WTC11 (cell line): ENCODE data around the gene NTRK3. TPM values are rescaled to one million over a fixed set of nuclear protein-coding genes. Genes with fewer than 3 reads are reported as not detected.

Experiments used
- ATAC-seq: fragments of 200-7000 bp; cut with Tn5 transposase; 2 replicates; pipeline ENCODE4 v1.10.0; 2021; ENCODE audit warnings: mild to moderate bottlenecking, moderate library complexity
- CTCF ChIA-PET: fragments of 300-600 bp; sonication (Branson Sonifier 250); formaldehyde crosslinking; loops from one replicate; lab custom pipeline; 2021; ENCODE audit warnings: antibody characterized with exemption; lab: Charles Lee
- POLR2A ChIA-PET: fragments of 350-600 bp; sonication (Branson Sonifier 250); formaldehyde crosslinking; loops from one replicate; lab custom pipeline; 2021; ENCODE audit warnings: antibody characterized with exemption; lab: Charles Lee
- DNase-seq: peaks from one replicate; pipeline ENCODE4 v3.0.0; 2021; ENCODE audit warnings: low spot score
- H3K27ac Mint-ChIP-seq: 2 replicates; pipeline ENCODE4 v1.8.0; 2021; ENCODE audit warnings: mixed read lengths
- H3K27me3 Mint-ChIP-seq: 2 replicates; pipeline ENCODE4 v1.8.0; 2021; ENCODE audit warnings: low read depth, mild to moderate bottlenecking, moderate library complexity, mixed read lengths
- H3K36me3 Mint-ChIP-seq: 2 replicates; pipeline ENCODE4 v1.8.0; 2021; ENCODE audit warnings: mixed read lengths
- H3K4me1 Mint-ChIP-seq: 2 replicates; pipeline ENCODE4 v1.8.0; 2022; ENCODE audit warnings: mixed read lengths
- H3K4me3 Mint-ChIP-seq: 2 replicates; pipeline ENCODE4 v1.8.0; 2021; ENCODE audit warnings: mild to moderate bottlenecking, moderate library complexity, mixed read lengths
- H3K9me3 Mint-ChIP-seq: 2 replicates; pipeline ENCODE4 v1.8.0; 2021; ENCODE audit warnings: mixed read lengths
- ATF6 ChIP-seq: sonication (generic); formaldehyde crosslinking; IDR thresholded peaks from 2 replicates; pipeline ENCODE4 v1.8.1; 2023; ENCODE audit warnings: mild to moderate bottlenecking, missing genetic modification reagents
- ESRRA ChIP-seq: sonication (generic); formaldehyde crosslinking; IDR thresholded peaks from 2 replicates; pipeline ENCODE4 v1.8.1; 2022; ENCODE audit warnings: mild to moderate bottlenecking, missing genetic modification reagents, borderline replicate concordance
- FOXP4 ChIP-seq: sonication (generic); formaldehyde crosslinking; IDR thresholded peaks from 2 replicates; pipeline ENCODE4 v1.8.0; 2022; ENCODE audit warnings: mild to moderate bottlenecking, missing genetic modification reagents
- GABPB1 ChIP-seq: sonication (generic); formaldehyde crosslinking; IDR thresholded peaks from 2 replicates; pipeline ENCODE4 v1.8.1; 2023; ENCODE audit warnings: mild to moderate bottlenecking, missing genetic modification reagents
- HMGA2 ChIP-seq: fragments of 250-450 bp; sonication (Bioruptor Pico); IDR thresholded peaks from 2 replicates; pipeline ENCODE4 v1.4.0; 2021; ENCODE audit warnings: mild to moderate bottlenecking, moderate library complexity
- IRF2 ChIP-seq: sonication (generic); formaldehyde crosslinking; IDR thresholded peaks from 2 replicates; pipeline ENCODE4 v1.8.0; 2022; ENCODE audit warnings: low read depth, missing genetic modification reagents, borderline replicate concordance
- JUN ChIP-seq: sonication (generic); formaldehyde crosslinking; IDR thresholded peaks from 2 replicates; pipeline ENCODE4 v1.8.0; 2023; ENCODE audit warnings: mild to moderate bottlenecking, missing genetic modification reagents
- KAT7 ChIP-seq: sonication (generic); formaldehyde crosslinking; IDR thresholded peaks from 2 replicates; pipeline ENCODE4 v1.8.1; 2023; ENCODE audit warnings: missing genetic modification reagents, mild to moderate bottlenecking, borderline replicate concordance
- NR1H2 ChIP-seq: sonication (generic); formaldehyde crosslinking; IDR thresholded peaks from 2 replicates; pipeline ENCODE4 v1.9.0; 2021; ENCODE audit warnings: mild to moderate bottlenecking, moderate library complexity, missing genetic modification reagents
- SMAD3 ChIP-seq: sonication (generic); formaldehyde crosslinking; IDR thresholded peaks from 2 replicates; pipeline ENCODE4 v1.8.0; 2022; ENCODE audit warnings: missing genetic modification reagents, mild to moderate bottlenecking, borderline replicate concordance
- STAT6 ChIP-seq: sonication (generic); formaldehyde crosslinking; conservative IDR thresholded peaks from 2 replicates; pipeline ENCODE4 v1.8.1; 2023; ENCODE audit warnings: mild to moderate bottlenecking, low read depth, missing genetic modification reagents, moderate library complexity
- TEAD4 ChIP-seq: sonication (generic); formaldehyde crosslinking; IDR thresholded peaks from 2 replicates; pipeline ENCODE4 v1.8.0; 2022; ENCODE audit warnings: mild to moderate bottlenecking, missing genetic modification reagents
- ZNF138 ChIP-seq: sonication (generic); formaldehyde crosslinking; conservative IDR thresholded peaks from 2 replicates; pipeline ENCODE4 v1.8.1; 2022; ENCODE audit warnings: mild to moderate bottlenecking, moderate library complexity, missing genetic modification reagents
- ZNF416 ChIP-seq: fragments of 250-450 bp; sonication (Bioruptor Pico); IDR thresholded peaks from 2 replicates; pipeline ENCODE4 v1.9.0; 2021; ENCODE audit warnings: mild to moderate bottlenecking, inconsistent platforms
- total RNA-seq: library from RNA; stranded (reverse); gene quantifications from 3 replicates; pipeline ENCODE4 v1.2.3, GENCODE V29; 2021
- TF ChIP-seq, protein P1 (sequence below): sonication (generic); formaldehyde crosslinking; IDR thresholded peaks from 2 replicates; pipeline ENCODE4 v1.8.1; 2022; ENCODE audit warnings: low read depth, missing genetic modification reagents, borderline replicate concordance
- TF ChIP-seq, protein P2 (sequence below): fragments of 250-450 bp; sonication (Bioruptor Pico); IDR thresholded peaks from 2 replicates; pipeline ENCODE4 v2.1.2; 2022; ENCODE audit warnings: mild to moderate bottlenecking, moderate library complexity

The NTRK3 gene
- total RNA-seq, 1 experiment from 2014 or later: 12.3 TPM

DNA sequence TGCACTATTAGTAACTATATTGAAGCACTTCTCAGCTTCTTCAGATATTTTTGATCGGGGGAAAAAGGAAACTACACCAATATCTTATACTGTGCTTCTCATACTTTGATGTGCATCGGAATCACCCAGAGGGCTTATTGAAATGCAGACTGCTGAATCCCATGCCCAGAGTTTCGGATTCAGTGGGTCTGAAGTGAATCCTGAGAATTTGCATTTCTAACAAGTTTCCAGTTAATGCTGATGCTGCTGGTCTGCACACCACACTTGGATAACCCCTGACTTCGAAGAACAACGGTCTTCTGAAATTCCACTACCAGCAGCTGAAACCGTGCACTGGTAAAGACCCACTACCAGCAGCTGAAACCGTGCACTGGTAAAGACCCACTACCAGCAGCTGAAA, 243.9 kb downstream of the NTRK3 start:
- DNase-seq (no peak), ATAC-seq (no peak)
- H3K4me3 Mint-ChIP-seq: no peak overlapping the region
- H3K9me3 Mint-ChIP-seq: no peaks in the 10 kb centered on the region
- no peaks in the 10 kb centered on the region for H3K36me3 Mint-ChIP-seq
- CTCF ChIA-PET: interaction anchor here (1.2 kb wide), 1 partner anchor 181 kb away, joined by 3 read pairs; no protein-coding TSS in a partner anchor
- POLR2A ChIA-PET: no interaction called here
- peaks cover 25% of the 10 kb centered on the region for H3K4me1 Mint-ChIP-seq
- H3K27me3 Mint-ChIP-seq: no peaks in the 10 kb centered on the region
- TF ChIP-seq, protein P1, sequence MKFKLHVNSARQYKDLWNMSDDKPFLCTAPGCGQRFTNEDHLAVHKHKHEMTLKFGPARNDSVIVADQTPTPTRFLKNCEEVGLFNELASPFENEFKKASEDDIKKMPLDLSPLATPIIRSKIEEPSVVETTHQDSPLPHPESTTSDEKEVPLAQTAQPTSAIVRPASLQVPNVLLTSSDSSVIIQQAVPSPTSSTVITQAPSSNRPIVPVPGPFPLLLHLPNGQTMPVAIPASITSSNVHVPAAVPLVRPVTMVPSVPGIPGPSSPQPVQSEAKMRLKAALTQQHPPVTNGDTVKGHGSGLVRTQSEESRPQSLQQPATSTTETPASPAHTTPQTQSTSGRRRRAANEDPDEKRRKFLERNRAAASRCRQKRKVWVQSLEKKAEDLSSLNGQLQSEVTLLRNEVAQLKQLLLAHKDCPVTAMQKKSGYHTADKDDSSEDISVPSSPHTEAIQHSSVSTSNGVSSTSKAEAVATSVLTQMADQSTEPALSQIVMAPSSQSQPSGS: no peak
- no peak for TF ChIP-seq JUN
- H3K27ac Mint-ChIP-seq: no peak overlapping the region

DNA sequence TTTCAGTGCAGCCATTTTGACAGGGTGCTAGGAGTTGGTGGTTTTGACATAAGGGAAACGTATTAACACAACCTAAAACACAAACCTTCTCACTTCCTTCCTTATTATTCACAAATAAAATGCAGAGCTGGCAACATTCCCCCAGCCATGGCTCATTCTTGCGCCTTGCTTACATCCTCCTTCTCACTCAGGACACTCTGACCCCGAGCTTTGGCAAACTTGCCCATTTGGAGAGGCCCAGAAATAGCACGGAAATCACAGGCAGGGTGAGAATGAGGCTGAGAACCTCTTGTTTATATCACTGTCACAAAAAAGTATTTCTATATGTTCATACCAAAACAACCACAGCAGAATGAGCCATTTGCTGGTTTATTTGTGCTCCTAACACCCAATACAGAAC, 244.3 kb downstream of the NTRK3 start:
- POLR2A ChIA-PET: no interaction called here
- Mint-ChIP-seq H3K9me3 (no peaks in the 10 kb centered on the region), H3K4me1 (peaks cover 25% of the 10 kb centered on the region), H3K27ac (no peak overlapping the region), H3K27me3 (no peaks in the 10 kb centered on the region), H3K4me3 (no peak overlapping the region), H3K36me3 (no peaks in the 10 kb centered on the region)
- ATAC-seq: no peak
- TF ChIP-seq IRF2 (CRISPR knock-in tag): no peak
- no peak for TF ChIP-seq SMAD3 (CRISPR knock-in tag)
- TF ChIP-seq ESRRA: no peak
- TF ChIP-seq HMGA2 (CRISPR knock-in tag): no peak
- no peak for TF ChIP-seq GABPB1 (CRISPR knock-in tag)
- no peak for TF ChIP-seq TEAD4 (CRISPR knock-in tag)
- no peak for TF ChIP-seq ZNF138 (CRISPR knock-in tag)
- DNase-seq: no peak
- CTCF ChIA-PET: no interaction called here

- no peaks in the 10 kb centered on the region for H3K36me3 Mint-ChIP-seq
- H3K27ac Mint-ChIP-seq: 0 out of 2 replicates have a peak overlapping the region, but pooled peaks have one; percentile 10
- no peaks in the 10 kb centered on the region for H3K9me3 Mint-ChIP-seq
- POLR2A ChIA-PET: no interaction called here
- H3K4me3 Mint-ChIP-seq: no peak overlapping the region
- no peaks in the 10 kb centered on the region for H3K27me3 Mint-ChIP-seq
- peaks cover 20% of the 10 kb centered on the region for H3K4me1 Mint-ChIP-seq
- CTCF ChIA-PET: no interaction called here
- no peak for DNase-seq
- no peak for TF ChIP-seq JUN
- TF ChIP-seq STAT6 (CRISPR knock-in tag): no peak
- TF ChIP-seq ZNF416: no peak
- no peak for TF ChIP-seq NR1H2 (CRISPR knock-in tag)
- TF ChIP-seq ATF6 (CRISPR knock-in tag): no peak
- no peak for TF ChIP-seq FOXP4 (CRISPR knock-in tag)
- no peak for TF ChIP-seq KAT7 (CRISPR knock-in tag)
- TF ChIP-seq, protein P2, sequence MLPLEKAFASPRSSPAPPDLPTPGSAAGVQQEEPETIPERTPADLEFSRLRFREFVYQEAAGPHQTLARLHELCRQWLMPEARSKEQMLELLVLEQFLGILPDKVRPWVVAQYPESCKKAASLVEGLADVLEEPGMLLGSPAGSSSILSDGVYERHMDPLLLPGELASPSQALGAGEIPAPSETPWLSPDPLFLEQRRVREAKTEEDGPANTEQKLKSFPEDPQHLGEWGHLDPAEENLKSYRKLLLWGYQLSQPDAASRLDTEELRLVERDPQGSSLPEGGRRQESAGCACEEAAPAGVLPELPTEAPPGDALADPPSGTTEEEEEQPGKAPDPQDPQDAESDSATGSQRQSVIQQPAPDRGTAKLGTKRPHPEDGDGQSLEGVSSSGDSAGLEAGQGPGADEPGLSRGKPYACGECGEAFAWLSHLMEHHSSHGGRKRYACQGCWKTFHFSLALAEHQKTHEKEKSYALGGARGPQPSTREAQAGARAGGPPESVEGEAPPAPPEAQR (CRISPR knock-in tag): no peak
- ATAC-seq: no peak
Measured at GRCh38 chr15:88011533-88011932, 245.0 kb downstream of the NTRK3 start.
